RWPE1 (cell line): Measurements from ENCODE around the gene KIF5C.

ENCODE experiments used
- CTCF ChIA-PET: fragments of 350-600 bp; sonication (Branson Sonifier 250); formaldehyde crosslinking; extraction: SDS; loops from one replicate; lab custom pipeline; 2021; lab: Yijun Ruan, JAX
- POLR2A ChIA-PET: fragments of 400-600 bp; formaldehyde crosslinking; extraction: SDS; loops from one replicate; lab custom pipeline; 2020; ENCODE audit warnings: antibody characterized with exemption; ENCODE audit not compliant: low non-redundant PET; lab: Yijun Ruan, JAX
- DNase-seq: peaks from one replicate; pipeline ENCODE4 v3.0.0; 2012; ENCODE audit warnings: low spot score
- H3K27ac ChIP-seq: fragments of 450-650 bp; 2 replicates; pipeline ENCODE4 v1.5.1; 2017
- CTCF ChIP-seq: fragments of 450-650 bp; conservative IDR thresholded peaks from 2 replicates; pipeline ENCODE4 v1.5.1; 2017; ENCODE audit warnings: low read depth, mild to moderate bottlenecking

The KIF5C gene

GRCh38 chr2:148882051-148882450 is 7.0 kb downstream of the KIF5C start:
- H3K27ac ChIP-seq: no peak overlapping the region
- no peak for DNase-seq
- no peak for TF ChIP-seq CTCF
- ChIA-PET CTCF (no interaction called here), POLR2A (no interaction called here)

DNA sequence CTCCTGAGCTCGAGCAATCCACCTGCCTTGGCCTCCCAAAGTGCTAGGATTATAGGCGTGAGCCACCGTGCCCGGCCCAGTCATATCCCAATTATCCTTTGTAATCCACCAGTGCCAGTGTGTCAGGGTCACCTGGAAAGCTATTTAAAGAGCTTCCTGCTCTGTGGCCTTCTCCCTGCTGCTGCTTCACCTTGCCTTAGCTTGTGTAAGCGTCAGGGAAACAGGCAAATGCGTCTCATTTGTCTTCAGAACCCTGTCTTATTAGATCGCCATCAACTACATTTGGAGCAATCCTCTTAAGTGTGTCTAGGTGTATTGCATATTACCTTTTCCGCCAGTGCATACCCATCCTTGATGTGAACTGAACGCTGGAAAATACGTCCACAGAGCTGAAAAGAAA is 10.2 kb downstream of the KIF5C start:
- DNase-seq: no peak
- no peak overlapping the region for H3K27ac ChIP-seq
- TF ChIP-seq CTCF: no peak
- CTCF ChIA-PET: interaction anchor here (0.6 kb wide), 1 partner anchor 9 kb away, joined by 4 read pairs; no protein-coding TSS in a partner anchor
- POLR2A ChIA-PET: no interaction called here

- ChIA-PET CTCF (no interaction called here), POLR2A (no interaction called here)
- DNase-seq: no peak
- H3K27ac ChIP-seq: no peak overlapping the region
- no peak for TF ChIP-seq CTCF
Measured at GRCh38 chr2:148885988-148886387, 11.0 kb downstream of the KIF5C start.

DNA sequence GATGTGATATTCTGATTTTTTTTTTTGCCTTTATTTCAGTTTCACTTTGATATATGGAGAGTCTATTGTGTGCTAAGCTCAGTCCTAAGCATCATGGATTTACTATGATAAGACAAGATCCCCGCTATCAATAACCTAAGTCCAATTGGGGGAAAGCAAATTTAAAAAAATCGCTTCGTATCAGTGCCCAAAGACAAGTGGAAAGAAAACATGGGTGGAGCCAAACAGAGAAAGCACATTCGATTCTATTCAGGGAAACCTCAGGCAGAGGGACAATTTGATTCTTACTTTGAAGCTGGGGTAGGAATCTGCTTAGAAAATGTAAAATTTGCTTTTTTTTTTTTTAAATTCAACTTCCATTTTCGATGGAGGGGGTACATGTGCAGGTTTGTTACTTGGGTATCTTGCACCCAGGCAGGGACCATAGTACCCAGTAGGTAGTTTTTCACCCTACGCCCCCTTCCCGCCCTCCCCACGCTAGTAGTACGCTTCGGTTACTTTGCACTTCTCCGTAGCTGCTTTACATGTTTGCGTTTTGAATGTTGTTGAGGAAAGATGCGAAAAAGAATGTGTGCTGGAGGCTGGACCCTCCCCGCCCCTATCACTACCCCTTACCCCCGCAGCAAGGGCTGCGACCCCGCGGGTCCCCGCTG is 12.4 kb downstream of the KIF5C start:
- H3K27ac ChIP-seq: no peak overlapping the region
- no peak for TF ChIP-seq CTCF
- DNase-seq: no peak
- ChIA-PET CTCF (interaction anchor here (0.7 kb wide), 1 partner anchor 281 kb away, joined by 5 read pairs; no protein-coding TSS in a partner anchor), POLR2A (no interaction called here)

DNA sequence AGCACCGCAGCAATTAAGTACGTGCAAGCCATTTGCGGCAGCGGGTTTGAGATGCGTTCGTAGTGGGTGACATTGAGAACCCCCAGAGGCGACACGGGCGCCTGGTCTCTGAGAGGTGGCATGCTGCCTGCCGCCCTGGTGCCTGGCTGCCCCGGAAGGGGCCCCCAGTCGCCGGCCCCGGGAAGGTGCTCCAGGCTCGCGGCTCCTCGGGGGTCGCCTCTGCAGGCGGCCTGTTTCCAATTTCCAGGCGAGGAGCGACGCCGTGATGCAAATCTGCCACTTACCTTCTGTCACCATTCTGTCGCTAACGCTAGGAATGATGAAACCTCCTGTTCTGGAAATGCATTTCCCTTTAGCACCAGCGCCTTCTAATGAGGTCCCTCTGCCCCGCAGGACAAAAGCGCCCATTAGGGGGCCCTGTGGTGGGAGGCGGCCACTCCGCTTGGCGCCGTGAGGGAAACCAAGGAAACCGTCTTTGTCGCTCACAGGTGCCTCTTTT is 13.0 kb downstream of the KIF5C start:
- ChIA-PET CTCF (no interaction called here), POLR2A (no interaction called here)
- DNase-seq: no peak
- no peak for TF ChIP-seq CTCF
- no peak overlapping the region for H3K27ac ChIP-seq

DNA sequence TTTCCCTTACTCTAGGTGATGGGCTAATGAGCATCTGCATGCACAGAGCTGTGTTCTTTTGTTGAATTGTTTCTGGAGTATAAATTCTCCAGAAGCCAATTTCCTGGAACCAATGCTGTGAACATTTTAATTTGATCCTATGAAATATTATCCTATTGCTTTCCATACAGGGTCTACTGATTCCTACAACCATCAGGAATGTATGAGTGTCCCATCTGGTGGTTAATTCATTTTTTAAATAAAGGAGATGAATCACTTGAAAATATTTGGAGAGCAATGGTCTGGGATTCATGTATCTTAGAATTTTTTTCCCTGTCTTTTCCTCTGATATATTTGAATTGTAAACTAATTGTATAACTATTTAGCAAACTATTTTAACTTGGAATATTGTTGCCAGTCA is 14.0 kb downstream of the KIF5C start:
- no peak for DNase-seq
- H3K27ac ChIP-seq: no peak overlapping the region
- CTCF ChIA-PET: no interaction called here
- TF ChIP-seq CTCF: no peak
- POLR2A ChIA-PET: no interaction called here
